Skin epidermis (tissue), 12 donors: ENCODE results near the gene KRT6A.
"Not testable (repeated sequence)": the region's sequence is repeated elsewhere in the genome, so short reads cannot be mapped to it uniquely, and the experiment has no call there.

ENCODE experiments used
- H3K27ac ChIP-seq, 21 experiments: fragments of 200-600 bp; sonication (generic) in 11 of 21; one replicate each; pipeline ENCODE4 v1.5.0; 2020; ENCODE audit warnings: mild to moderate bottlenecking in 3 of 21, inconsistent platforms in 2 of 21, moderate library complexity in 2 of 21
- H3K4me3 ChIP-seq, 7 experiments: fragments of 200-600 bp; sonication (generic) in 2 of 7; one replicate each; pipeline ENCODE4 v1.5.0; 2020; ENCODE audit warnings: inconsistent platforms in 2 of 7, mild to moderate bottlenecking in 2 of 7, moderate library complexity in 1 of 7

Gene KRT6A

DNA sequence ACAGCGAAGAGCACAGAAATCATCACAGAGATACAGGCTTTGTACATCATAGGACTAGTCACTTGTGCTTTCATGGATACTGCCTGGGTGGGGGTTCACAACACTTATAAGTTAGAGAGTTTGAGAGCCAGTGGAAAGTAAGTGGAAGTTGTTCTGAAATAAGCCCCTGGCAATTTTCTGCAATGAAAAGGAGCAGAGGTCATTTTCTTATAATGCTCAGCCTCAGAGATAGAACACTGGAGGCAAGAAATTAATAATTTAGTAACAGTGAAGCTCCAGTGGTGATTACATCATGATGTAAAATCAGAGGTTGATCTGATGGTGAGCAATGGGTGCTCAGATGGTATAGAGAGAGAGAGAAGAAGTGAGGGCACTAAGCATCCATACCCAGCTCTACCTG is 5.8 kb downstream of the KRT6A start:
- no peak overlapping the region for H3K4me3 ChIP-seq
- no peak overlapping the region for H3K27ac ChIP-seq

DNA sequence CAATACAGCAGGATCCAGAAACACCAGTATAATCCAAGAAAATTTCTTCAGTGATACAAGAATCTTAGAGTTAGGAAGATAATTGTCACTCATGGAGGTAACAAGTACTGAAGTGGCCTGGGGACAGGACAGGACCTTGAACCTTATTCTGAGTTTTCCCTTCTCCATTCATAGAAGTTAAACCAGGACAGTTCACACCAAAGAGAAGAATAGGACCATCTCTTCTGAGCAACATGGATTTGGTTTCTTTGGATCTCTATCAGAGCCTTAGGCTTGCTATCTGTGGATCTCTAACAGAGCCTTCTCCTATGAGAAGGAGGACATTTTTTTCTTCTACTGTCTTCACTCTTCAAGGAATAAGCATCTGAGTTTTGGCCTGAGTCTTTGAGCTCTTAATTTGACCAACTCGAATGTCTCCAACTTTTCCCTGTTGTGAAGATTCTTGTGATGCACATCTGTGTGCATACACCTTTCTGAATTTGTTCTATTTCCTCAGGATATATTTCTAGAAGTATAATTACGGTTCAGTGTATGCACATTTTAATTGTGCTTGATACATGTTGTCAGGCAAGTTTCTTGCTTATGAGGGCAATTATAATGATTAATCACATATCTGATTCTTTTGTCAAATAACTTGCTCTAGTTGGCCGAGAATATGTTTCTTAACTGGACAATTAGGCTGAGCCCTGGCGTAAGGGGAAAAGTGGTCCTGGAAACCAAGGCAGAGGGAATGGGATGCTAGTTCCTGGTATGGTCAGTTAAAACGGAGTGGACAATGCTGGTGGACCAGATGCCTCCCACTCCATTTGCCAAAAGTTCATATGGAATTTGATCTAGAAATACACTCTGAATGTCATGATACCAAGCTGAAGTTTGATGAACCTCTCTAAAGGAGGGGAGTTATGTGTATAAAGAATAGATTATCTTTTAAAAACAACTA is 6.6 kb downstream of the KRT6A start:
- H3K4me3 ChIP-seq: no peak overlapping the region
- no peak overlapping the region for H3K27ac ChIP-seq

DNA sequence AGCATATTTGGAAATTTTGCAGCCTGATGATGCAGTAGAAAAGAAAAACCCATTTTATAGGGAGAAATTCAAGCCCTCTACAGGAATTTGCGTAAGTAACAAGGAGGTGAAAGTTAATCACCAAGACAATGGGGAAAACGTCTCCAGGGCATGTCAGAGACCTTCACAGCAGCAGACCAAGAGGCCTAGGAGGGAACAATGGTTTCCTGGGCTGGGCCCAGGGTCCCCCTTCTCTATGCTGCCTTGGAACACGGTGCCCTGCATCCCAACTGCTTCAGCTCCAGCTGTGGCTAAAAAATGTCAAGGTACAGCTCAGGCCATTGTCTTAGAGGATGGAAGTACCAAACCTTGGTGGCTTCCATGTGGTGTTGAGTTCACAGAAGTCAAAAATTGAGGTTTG is 13.0 kb downstream of the KRT6A start:
- Histone ChIP-seq H3K27ac (no peak overlapping the region), H3K4me3 (no peak overlapping the region)

GRCh38 chr12:52477651-52478050 is 15.4 kb downstream of the KRT6A start:
- no peak overlapping the region for H3K27ac ChIP-seq
- no peak overlapping the region for H3K4me3 ChIP-seq

DNA sequence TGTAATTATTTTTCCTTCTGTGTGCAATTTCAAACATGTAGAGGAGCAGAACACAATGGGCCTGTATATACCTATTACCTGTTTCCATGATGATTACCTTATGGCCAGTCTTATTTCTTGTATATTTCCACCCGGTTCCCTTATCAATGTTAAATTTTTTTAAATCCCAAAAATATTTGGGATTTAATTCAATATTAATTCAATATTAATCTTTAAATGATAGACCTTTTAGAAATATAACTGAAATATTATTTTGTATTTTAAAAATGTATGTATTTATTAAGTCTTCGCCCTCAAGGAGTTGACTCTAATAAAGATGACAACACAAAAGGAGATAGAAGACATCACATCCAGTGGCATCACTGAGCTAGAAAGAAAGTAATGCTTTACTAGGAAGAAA is 18.8 kb downstream of the KRT6A start:
- Histone ChIP-seq H3K4me3 (no peak overlapping the region), H3K27ac (no peak overlapping the region)

GRCh38 chr12:52473768-52474167 is 19.3 kb downstream of the KRT6A start, which contains the start of gene KRT6C:
Gene KRT6C, minus strand, starts transcription at chr12:52473805. Its CDS starts 68 bp downstream, at chr12:52473737.
- H3K27ac ChIP-seq: no peak within 1 kb of the TSS
- H3K4me3 ChIP-seq: no peak within 1 kb of the TSS

- no peak overlapping the region for H3K27ac ChIP-seq
- H3K4me3 ChIP-seq: no peak overlapping the region
Observed at GRCh38 chr12:52469853-52470252, 23.2 kb downstream of the KRT6A start.

GRCh38 chr12:52464897-52465296 is 28.2 kb downstream of the KRT6A start:
- Histone ChIP-seq H3K4me3 (no peak overlapping the region), H3K27ac (no peak overlapping the region)

- H3K4me3 ChIP-seq: no peak overlapping the region
- no peak overlapping the region for H3K27ac ChIP-seq
Observed at GRCh38 chr12:52461693-52462092, 31.4 kb downstream of the KRT6A start.

DNA sequence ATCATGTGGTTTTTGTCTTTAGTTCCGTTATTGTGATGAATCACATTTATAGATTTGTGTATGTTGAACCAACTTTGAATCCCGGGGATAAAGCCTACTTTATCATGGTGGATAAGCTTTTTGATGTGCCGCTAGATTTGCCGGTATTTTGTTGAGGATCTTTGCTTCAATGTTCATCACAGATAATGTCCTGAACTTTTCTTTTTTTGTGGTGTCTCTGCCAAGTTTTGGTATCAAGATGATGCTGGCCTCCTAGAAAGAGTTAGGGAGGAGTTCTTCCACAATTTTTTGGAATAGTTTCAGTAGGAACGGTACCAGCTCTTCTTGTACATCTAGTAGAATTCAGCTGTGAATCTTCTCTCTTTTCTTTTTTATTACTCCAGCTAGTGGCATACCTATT is 34.2 kb downstream of the KRT6A start:
- no peak overlapping the region for H3K4me3 ChIP-seq
- H3K27ac ChIP-seq: no peak overlapping the region

DNA sequence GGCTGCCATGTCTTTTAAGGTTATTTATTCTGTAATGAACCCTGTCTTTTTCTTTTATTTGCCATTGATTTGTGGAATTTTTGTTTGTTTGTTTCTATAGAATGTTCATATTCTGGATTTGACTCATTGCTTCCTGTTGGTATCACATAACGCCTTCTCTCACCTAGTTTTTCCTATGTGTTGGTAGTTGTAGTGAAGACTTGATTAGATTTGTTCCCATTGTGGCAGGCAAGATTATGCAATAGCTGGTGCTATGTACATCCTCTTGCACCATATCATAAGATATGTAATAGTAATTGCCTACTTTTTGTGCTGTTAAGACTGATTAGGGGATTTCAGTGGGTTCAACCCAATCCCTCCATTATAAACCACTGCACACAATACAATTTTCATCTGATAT is 37.2 kb downstream of the KRT6A start:
- H3K27ac ChIP-seq: no peak overlapping the region
- H3K4me3 ChIP-seq: no peak overlapping the region

- H3K27ac ChIP-seq: peak overlapping the region in 1 of 21 experiments; percentile 12
- H3K4me3 ChIP-seq: no peak overlapping the region
Observed at GRCh38 chr12:52454411-52455201, 38.5 kb downstream of the KRT6A start.

DNA sequence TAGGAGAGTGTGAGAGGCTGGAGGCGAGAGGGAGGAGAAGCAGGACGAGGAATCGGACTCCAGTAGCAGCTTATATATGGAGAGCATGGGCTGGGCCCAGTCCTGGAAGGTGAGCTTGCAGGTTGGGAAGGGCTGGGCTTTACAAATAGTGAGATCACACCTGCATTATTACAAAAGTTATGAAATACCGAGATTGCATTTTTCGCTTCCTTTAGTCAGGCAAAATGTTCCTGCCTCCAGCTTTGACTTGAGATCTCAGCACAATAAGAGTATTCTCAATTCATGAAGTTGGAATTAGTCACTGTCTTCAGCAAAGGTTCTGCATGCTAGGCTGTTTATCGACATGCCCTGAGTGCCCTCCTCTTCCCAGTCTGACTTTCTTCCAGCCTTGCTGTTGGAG is 41.0 kb downstream of the KRT6A start, which contains the start of gene KRT6B:
Gene KRT6B (minus strand): TSS at position 46 of the 400 bp plus-strand sequence. CDS start 68 bp downstream, outside the sequence.
- Histone ChIP-seq H3K27ac (peak within 1 kb of the TSS in 3 of 21 experiments; percentile 28 to 51 (median 44)), H3K4me3 (peak within 1 kb of the TSS in 5 of 7 experiments; percentile 3 to 24 (median 17))

GRCh38 chr12:52448228-52448627 is 44.8 kb downstream of the KRT6A start:
- Histone ChIP-seq H3K4me3 (no peak overlapping the region), H3K27ac (no peak overlapping the region)

- not testable (repeated sequence) for H3K27ac ChIP-seq, H3K4me3 ChIP-seq
Observed at GRCh38 chr12:52447196-52447595, 45.9 kb downstream of the KRT6A start.

DNA sequence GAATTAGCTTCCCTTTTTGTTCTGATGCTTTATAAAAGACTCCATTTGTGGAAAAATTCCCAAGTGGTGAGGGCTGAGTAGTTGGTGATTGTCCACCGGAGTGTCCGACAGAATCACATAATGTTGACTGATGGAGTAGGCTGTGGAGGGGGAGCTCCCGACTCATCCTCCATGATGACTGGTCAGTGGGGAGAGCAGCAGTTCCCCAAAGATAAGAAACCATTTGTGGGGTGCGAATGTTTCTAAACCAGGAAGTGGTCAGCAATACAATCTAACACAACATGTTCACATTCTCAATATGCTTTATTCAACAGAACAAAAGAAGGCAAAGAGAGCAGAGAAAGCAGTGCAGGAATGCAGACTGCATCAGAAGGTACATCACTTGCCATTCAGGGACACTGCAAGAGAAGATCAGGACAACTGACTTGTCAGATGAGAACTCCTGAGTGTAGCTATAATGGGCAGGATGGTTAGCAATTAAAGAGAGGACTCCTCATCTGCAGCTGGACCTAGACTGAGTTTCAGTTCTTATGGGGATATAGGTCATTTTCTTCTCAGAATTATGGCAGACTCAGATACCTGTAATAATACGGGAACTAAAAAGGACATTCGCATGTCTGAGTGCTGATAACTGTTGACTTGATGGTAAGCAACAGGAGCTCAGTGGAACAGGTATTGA is 46.6 kb downstream of the KRT6A start:
- H3K27ac ChIP-seq: no peak overlapping the region
- no peak overlapping the region for H3K4me3 ChIP-seq

DNA sequence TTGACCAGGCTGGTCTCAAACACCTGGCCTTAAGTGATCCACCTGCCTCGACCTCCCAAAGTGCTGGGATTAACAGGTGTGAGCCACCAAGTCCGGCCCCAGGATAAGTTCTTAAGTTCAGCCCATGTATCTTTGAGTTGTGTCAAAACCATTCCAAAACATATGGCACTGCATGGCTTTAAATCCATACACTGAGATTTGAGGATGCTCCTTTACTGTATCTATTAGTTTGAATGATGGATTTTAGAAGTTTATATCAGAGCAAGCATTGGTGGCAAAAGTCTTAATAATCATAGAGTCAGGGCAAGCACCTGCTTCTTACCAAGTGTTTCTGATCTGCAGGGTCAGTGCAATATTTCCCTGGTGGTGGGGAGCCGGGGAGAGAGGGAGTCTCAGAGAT is 47.2 kb downstream of the KRT6A start:
- H3K27ac ChIP-seq: no peak overlapping the region
- no peak overlapping the region for H3K4me3 ChIP-seq

GRCh38 chr12:52444647-52445595 is 48.1 kb downstream of the KRT6A start:
- no peak overlapping the region for H3K4me3 ChIP-seq
- no peak overlapping the region for H3K27ac ChIP-seq

DNA sequence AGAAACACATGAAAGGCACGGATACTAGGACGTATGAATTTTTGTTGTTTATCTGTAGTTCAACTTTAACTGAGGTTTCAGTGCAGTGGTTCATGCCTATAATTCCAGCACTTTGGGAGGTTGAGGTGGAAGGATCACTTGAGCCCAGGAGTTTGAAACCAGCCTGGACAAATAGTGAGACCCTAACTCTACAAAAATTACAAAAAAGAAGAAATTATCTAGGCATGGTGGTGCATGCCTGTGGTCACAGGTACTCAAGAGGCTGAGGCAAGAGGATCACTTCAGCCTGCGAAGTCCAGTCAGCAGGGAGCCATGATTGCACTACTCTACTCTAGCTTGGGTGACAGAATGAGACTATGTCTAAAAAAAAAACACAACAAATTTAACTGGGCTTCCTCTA is 49.1 kb downstream of the KRT6A start:
- H3K4me3 ChIP-seq: no peak overlapping the region
- H3K27ac ChIP-seq: no peak overlapping the region
